Skin epidermis (tissue), 12 donors: ENCODE data around the gene MPV17L2.

ENCODE experiments used
- H3K27ac ChIP-seq, 21 experiments: fragments of 200-600 bp; sonication (generic) in 11 of 21; one replicate each; pipeline ENCODE4 v1.5.0; 2020; ENCODE audit warnings: mild to moderate bottlenecking in 3 of 21, inconsistent platforms in 2 of 21, moderate library complexity in 2 of 21
- H3K4me3 ChIP-seq, 7 experiments: fragments of 200-600 bp; sonication (generic) in 2 of 7; one replicate each; pipeline ENCODE4 v1.5.0; 2020; ENCODE audit warnings: inconsistent platforms in 2 of 7, mild to moderate bottlenecking in 2 of 7, moderate library complexity in 1 of 7

MPV17L2 gene

DNA sequence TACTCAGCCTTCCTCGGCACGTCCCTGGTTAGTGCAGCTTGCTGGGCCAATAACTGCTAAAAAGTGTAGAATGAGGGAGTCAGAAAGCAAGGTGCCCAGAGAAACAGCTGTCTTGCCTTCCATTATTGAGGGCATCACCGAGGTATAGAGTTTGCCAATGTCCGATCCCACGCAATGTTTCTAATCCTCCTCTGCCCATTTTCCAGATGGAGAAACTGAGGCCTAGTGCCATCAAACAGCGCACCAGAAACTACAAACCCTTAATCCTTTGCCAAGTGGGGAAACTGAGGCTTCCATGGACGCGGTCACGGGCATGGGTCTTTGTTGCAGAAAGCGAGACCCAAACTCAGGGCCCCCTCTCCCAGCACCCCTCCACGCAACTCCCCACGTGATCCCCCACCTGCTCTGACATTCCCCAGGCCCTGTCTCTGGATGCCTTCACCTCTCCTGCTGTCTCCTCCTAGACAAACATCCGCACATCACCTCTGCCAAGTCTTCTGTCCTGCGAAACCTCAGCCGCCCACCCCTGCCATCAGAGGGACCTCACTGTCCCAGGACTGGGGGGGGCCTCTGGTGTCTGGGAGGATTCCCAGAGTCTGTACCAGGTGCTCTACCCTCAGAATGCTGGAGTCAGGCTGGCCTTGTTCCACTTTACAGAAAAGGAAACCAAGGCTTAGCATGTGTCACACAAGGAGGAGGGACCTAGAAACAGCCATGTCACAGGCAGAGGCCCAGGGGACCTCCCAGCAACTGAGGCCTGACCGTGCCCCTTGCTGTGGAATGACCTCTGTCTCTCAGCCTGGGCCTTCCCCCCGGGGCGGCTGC, 34.1 kb downstream of the MPV17L2 start:
- Histone ChIP-seq H3K4me3 (no peak overlapping the region), H3K27ac (no peak overlapping the region)

DNA sequence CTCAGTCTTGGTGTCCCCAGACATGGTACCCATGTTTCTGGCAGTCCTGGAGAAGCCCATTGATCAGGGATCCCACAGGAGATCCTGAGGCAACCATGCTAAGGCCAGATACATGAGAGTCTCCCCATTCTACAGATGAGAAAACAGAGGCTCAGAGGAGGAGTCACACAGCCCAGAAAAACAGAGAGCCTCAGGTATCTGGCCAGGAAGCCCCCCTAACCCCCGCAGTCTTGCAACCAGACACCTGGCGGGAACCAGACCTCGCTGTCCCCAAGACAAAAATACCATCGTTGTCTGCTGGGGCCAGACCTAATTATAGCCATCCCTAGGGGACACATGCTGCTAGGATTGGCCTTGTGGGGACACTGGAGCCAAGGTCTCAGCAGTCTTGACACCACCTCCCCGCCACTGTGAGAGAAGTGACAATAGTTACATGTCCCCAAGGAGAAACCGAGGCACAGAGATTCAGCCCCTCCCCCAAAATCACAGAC, 34.8 kb downstream of the MPV17L2 start:
- H3K27ac ChIP-seq: no peak overlapping the region
- no peak overlapping the region for H3K4me3 ChIP-seq

DNA sequence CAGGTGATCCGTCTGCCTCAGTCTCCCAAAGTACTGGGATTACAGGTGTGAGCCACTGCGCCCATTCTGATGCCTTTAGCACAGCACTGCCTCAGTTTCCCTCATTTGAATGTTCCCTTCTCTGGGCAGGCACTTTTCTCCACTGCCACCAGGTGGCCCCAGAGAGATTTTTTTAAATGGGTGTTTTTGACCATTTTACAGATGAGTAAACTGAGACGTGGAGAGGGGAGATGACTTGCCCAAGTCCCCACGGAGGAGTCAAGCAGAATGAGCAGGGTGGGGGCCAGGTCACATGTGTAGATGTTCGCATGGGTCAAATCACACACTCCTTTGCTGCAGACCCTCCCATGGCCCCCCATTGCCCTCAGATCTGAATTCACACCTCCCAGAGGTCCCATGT, 36.5 kb downstream of the MPV17L2 start:
- Histone ChIP-seq H3K27ac (no peak overlapping the region), H3K4me3 (no peak overlapping the region)

- Histone ChIP-seq H3K4me3 (no peak overlapping the region), H3K27ac (no peak overlapping the region)
These were observed 36.9 kb downstream of the MPV17L2 start for GRCh38 chr19:18229915-18230314.

DNA sequence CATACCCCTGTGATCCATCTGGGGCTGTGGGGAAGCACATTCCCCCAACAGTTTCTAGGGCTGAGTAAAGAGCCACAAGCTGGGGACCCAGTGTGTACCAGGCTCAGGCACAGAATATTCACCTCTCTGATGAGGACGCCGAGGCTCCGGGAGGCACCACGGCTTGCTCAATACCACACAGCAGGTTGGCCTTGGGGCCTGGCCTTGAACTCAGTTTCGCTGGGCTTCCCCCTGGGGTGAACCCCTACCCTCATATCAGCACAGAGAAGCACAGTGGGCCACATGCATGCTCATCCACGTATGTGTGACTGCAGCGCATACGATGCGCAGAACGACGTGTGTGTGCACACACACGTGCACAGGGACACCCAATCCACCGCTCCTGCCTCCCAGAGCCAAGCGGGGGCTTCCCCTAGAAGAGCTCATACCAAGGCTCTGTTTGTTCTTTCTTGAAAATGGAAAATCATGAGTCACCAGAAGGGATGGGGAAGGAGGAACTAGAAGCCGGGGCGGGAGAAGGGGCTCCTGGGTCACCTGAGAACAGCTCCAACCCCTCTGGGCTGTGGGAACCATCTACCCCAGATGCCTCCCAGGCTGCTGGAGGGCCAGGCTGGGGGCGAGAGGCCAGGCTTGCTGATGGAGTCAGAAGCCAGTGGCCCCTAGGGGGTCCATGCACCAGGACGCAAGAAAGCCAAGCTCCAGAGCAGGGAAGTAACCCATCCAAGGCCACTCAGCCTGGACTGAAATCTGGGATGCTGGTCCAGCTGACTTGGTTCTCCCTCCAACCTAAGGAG, 38.1 kb downstream of the MPV17L2 start:
- Histone ChIP-seq H3K27ac (no peak overlapping the region), H3K4me3 (no peak overlapping the region)

- H3K27ac ChIP-seq: no peak overlapping the region
- H3K4me3 ChIP-seq: no peak overlapping the region
These were observed 38.8 kb downstream of the MPV17L2 start for GRCh38 chr19:18231775-18232174.

GRCh38 chr19:18232540-18233223, 39.7 kb downstream of the MPV17L2 start:
- H3K27ac ChIP-seq: no peak overlapping the region
- no peak overlapping the region for H3K4me3 ChIP-seq

DNA sequence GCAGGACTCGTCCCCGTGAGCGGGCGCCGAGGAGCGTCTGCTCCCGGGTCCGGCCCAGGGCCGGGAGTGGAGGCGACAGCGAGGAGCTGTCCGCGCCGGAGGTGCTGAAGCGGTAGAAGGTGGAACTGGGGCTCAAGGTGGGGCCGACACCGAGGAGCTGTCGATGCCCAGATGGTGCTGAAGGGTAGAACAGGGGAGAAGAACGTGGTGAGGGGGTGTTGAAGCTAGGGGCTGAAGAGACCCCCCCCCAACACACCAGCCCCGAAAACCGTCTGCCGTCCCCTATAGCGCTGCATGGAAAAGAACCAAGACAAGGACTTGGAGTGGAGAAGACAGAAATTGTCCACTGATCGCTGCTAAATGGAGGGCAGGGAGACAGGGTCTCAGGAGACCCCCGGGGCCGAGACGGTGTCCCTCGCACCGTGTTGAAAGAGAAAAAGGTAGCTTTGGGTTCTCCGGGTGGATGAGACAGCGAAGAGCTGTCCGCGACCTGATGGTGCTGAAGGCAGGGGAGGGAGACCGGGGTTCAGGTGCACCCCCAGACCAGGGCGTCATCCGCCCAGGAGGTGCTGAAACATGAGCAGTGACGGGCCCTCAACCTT, 40.3 kb downstream of the MPV17L2 start:
- Histone ChIP-seq H3K27ac (no peak overlapping the region), H3K4me3 (no peak overlapping the region)

GRCh38 chr19:18234194-18234593, 41.2 kb downstream of the MPV17L2 start:
- no peak overlapping the region for H3K4me3 ChIP-seq
- no peak overlapping the region for H3K27ac ChIP-seq

GRCh38 chr19:18239303-18239702, 46.3 kb downstream of the MPV17L2 start:
- Histone ChIP-seq H3K4me3 (no peak overlapping the region), H3K27ac (no peak overlapping the region)

DNA sequence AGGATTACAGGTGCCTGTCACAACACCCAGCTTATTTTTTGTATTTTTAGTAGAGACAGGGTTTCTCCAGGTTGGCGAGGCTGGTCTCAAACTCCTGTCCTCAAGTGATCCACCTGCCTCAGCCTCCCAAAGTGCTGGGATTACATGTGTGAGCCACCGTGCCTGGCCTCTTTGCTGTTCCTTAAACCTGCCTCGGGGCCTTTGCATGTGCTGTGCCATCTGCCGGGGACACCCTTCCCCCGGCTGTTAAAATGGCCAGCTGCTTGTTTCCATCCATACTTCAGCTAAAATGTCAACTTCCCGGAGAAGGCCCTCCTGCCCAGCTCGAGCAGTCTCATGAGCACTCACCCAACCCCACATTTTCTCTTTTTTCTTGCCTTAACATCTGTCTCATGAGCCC, 52.3 kb downstream of the MPV17L2 start:
- H3K4me3 ChIP-seq: no peak overlapping the region

More for the DNA sequence above, 52.3 kb downstream of the MPV17L2 start:
- no peak overlapping the region for H3K27ac ChIP-seq
